ENCODE data around the gene IFT88. TPM values are rescaled to one million over a fixed set of nuclear protein-coding genes. Genes with fewer than 3 reads are reported as not detected.

The IFT88 gene
- total and polyA plus RNA-seq, 7 experiments from 2014 or later, result 5.0 to 17.0 (median 9.8) TPM

DNA sequence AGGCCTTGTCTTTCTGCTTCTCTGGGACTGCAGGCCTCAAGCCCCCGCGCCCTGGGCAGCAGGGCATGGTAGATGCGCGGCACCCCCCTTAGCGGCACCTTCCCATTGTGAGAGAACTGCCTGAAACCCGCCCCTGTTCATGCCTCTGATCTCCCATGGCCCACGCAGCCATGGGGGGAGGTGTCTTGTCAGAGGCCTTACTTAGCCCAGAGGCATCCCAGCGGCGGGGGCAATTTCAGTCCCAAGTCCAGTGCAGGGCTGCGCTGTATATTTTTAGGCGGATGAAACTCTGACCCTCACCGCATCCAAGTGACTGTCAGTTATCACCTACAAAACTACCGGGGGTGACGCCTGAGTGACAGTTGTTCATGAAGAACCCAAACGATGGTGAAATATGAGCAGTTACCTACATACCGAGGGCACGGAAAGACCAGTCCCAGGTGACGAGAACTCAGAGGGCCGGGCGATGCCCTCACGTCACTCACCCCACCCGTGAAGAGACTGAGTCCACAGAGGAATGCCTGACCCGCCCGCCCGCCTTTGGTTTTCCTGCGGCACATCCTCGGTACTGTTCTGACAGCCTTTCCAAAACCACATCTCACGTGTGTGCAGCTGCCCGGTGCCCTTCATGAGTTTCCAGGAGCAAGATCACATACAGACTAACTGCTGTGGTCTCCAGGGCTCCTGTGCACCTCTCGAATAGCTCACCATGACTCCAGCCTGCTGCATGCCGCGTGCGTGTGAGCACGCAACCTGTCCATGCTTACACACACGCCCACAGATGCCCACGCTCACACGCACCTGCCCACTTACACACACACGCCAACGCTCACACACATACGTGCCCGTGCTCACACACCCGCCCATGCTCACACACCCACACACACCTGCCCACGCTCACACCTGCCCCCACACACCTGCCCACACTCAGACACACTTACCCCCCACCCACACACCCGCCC, 150.9 kb downstream of the IFT88 start:
- no peaks in the 10 kb centered on the region for H3K36me3 Mint-ChIP-seq
- ChIA-PET CTCF (no interaction called here), POLR2A (no interaction called here)
- H3K9me3 Mint-ChIP-seq, result peaks cover 0 to 2% (median 0%) of the 10 kb centered on the region in 11 donors
- ATAC-seq (no peak), DNase-seq (no peak)
- no peaks in the 10 kb centered on the region for H3K27me3 ChIP-seq (ENCODE audit: control insufficient read depth in 2 of 2, insufficient read depth in 2 of 2, low read length in 2 of 2)
- H3K4me3 ChIP-seq (ENCODE audit: low read length), result no peak overlapping the region
- no peaks in the 10 kb centered on the region for H3K4me1 ChIP-seq (ENCODE audit: control insufficient read depth in 2 of 2, insufficient read depth in 2 of 2, low read length in 2 of 2)
- no peaks in the 10 kb centered on the region for H3K9me3 ChIP-seq (ENCODE audit: control insufficient read depth in 2 of 3, low read length in 3 of 3)
- no peak overlapping the region for H3K4me3 Mint-ChIP-seq
- peaks cover 6 to 20% (median 14%) of the 10 kb centered on the region in 5 donors for H3K27me3 Mint-ChIP-seq
- peaks cover 0 to 12% (median 6%) of the 10 kb centered on the region in 7 donors for H3K4me1 Mint-ChIP-seq
- no peak overlapping the region for H3K27ac ChIP-seq (ENCODE audit: low read depth, low read length)
- intact Hi-C loops (cut with micrococcal nuclease), result no loop called here
- H3K36me3 ChIP-seq (ENCODE audit: control insufficient read depth in 2 of 3, insufficient read depth in 3 of 3, low read length in 3 of 3), result no peaks in the 10 kb centered on the region
- H3K27ac Mint-ChIP-seq, result no peak overlapping the region

DNA sequence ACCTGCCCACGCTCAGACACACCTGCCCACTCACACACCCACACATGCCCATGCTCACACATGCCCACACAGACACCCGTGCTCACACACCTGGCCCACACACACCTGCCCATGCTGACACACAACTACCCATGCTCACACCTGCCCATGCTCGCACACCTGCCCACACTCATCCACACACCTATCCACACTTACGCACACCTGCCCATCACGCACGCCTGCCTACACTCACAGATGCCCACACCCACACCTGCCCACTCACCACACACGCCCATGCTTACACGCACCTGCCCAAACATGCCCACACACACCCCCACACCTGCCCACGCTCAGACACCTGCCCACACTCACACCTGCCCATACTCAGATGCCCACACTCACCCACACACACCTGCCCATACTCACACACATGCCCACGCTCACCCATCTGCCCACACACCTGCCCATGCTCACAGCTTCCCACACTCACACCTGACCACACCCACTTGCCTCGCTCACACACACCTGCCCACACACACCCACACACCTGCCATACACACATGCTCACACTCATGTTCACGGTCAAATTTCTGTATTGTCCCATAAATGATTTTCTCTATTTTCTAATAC, 152.1 kb downstream of the IFT88 start:
- ATAC-seq (no peak), DNase-seq (no peak)
- no peaks in the 10 kb centered on the region for H3K4me1 ChIP-seq (ENCODE audit: control insufficient read depth in 2 of 2, insufficient read depth in 2 of 2, low read length in 2 of 2)
- intact Hi-C loops (cut with micrococcal nuclease), result no loop called here
- Mint-ChIP-seq H3K4me1 (peaks cover 0 to 8% (median 3%) of the 10 kb centered on the region in 7 donors), H3K27me3 (peaks cover 10 to 19% (median 14%) of the 10 kb centered on the region in 5 donors), H3K9me3 (no peaks in the 10 kb centered on the region), H3K4me3 (no peak overlapping the region), H3K27ac (no peak overlapping the region), H3K36me3 (no peaks in the 10 kb centered on the region)
- no peak overlapping the region for H3K27ac ChIP-seq (ENCODE audit: low read depth, low read length)
- no peaks in the 10 kb centered on the region for H3K27me3 ChIP-seq (ENCODE audit: control insufficient read depth in 2 of 2, insufficient read depth in 2 of 2, low read length in 2 of 2)
- H3K4me3 ChIP-seq (ENCODE audit: low read length), result no peak overlapping the region
- H3K9me3 ChIP-seq (ENCODE audit: control insufficient read depth in 2 of 3, low read length in 3 of 3), result no peaks in the 10 kb centered on the region
- ChIA-PET CTCF (no interaction called here), POLR2A (no interaction called here)
- no peaks in the 10 kb centered on the region for H3K36me3 ChIP-seq (ENCODE audit: control insufficient read depth in 2 of 3, insufficient read depth in 3 of 3, low read length in 3 of 3)

DNA sequence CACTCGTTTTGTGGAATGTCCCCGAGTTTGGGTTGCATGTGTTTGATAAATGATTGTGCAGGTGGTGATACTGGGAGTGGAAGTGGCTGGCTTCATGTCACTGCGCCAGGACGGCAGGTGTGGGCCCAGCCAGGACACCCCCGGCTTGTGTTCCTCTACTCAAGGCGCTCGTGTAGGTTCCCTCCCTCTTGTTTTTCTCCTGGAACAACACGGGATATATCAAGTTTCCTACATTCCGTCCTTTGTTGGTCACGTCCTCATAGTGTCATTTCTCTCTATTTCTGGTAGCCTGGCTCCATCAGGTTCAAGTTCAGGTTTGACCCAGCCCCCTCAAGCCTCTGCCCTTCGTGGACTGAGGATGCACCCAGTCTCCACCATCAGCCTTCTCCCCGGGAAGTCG, 152.8 kb downstream of the IFT88 start:
- no peak for DNase-seq
- H3K9me3 ChIP-seq (ENCODE audit: control insufficient read depth in 2 of 3, low read length in 3 of 3), result no peaks in the 10 kb centered on the region
- Mint-ChIP-seq H3K9me3 (no peaks in the 10 kb centered on the region), H3K4me1 (peaks cover 0 to 8% (median 3%) of the 10 kb centered on the region in 7 donors), H3K27ac (no peak overlapping the region), H3K4me3 (no peak overlapping the region), H3K27me3 (peaks cover 10 to 18% (median 14%) of the 10 kb centered on the region in 5 donors), H3K36me3 (no peaks in the 10 kb centered on the region)
- no peaks in the 10 kb centered on the region for H3K36me3 ChIP-seq (ENCODE audit: control insufficient read depth in 2 of 3, insufficient read depth in 3 of 3, low read length in 3 of 3)
- CTCF ChIA-PET, result interaction anchor here (0.6 kb wide), 1 partner anchor 181 kb away, joined by 3 read pairs; no protein-coding TSS in a partner anchor
- no peak for ATAC-seq
- H3K27ac ChIP-seq (ENCODE audit: low read depth, low read length), result no peak overlapping the region
- no peaks in the 10 kb centered on the region for H3K4me1 ChIP-seq (ENCODE audit: control insufficient read depth in 2 of 2, insufficient read depth in 2 of 2, low read length in 2 of 2)
- intact Hi-C loops (cut with micrococcal nuclease), result no loop called here
- H3K27me3 ChIP-seq (ENCODE audit: control insufficient read depth in 2 of 2, insufficient read depth in 2 of 2, low read length in 2 of 2), result no peaks in the 10 kb centered on the region
- POLR2A ChIA-PET, result no interaction called here
- H3K4me3 ChIP-seq (ENCODE audit: low read length), result no peak overlapping the region

DNA sequence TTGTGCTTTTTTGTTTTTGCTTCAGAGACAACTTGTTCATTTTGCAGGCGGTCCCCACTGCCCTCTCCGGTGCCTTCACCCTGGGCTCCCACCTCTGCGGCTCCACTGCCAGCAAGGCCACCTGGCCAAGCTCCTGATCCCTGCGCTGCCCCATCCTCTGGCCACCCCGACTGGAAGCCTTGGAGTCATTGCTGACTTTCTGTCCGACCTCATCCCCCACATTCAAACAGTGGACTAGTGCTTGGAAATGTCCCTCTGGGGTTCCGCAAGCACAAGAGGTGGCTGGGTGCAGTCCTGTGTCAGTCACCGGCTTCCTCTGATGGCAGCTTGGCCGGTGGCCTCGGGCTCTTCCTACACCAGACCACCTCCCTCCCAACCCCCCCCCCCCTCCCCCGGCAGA, 153.5 kb downstream of the IFT88 start:
- H3K27ac ChIP-seq (ENCODE audit: low read depth, low read length), result no peak overlapping the region
- no peak for DNase-seq
- no peaks in the 10 kb centered on the region for H3K9me3 ChIP-seq (ENCODE audit: control insufficient read depth in 2 of 3, low read length in 3 of 3)
- Mint-ChIP-seq H3K36me3 (no peaks in the 10 kb centered on the region), H3K9me3 (no peaks in the 10 kb centered on the region), H3K4me1 (peaks cover 0 to 8% (median 3%) of the 10 kb centered on the region in 7 donors), H3K27ac (no peak overlapping the region), H3K4me3 (peak overlapping the region in 1 of 10 donors; percentile 34), H3K27me3 (peaks cover 10 to 18% (median 14%) of the 10 kb centered on the region in 5 donors)
- no peaks in the 10 kb centered on the region for H3K36me3 ChIP-seq (ENCODE audit: control insufficient read depth in 2 of 3, insufficient read depth in 3 of 3, low read length in 3 of 3)
- no peaks in the 10 kb centered on the region for H3K27me3 ChIP-seq (ENCODE audit: control insufficient read depth in 2 of 2, insufficient read depth in 2 of 2, low read length in 2 of 2)
- intact Hi-C loops (cut with micrococcal nuclease), result no loop called here
- ATAC-seq, result no peak
- H3K4me3 ChIP-seq (ENCODE audit: low read length), result no peak overlapping the region
- ChIA-PET POLR2A (no interaction called here), CTCF (interaction anchor here (0.6 kb wide), 1 partner anchor 181 kb away, joined by 3 read pairs; no protein-coding TSS in a partner anchor)
- no peaks in the 10 kb centered on the region for H3K4me1 ChIP-seq (ENCODE audit: control insufficient read depth in 2 of 2, insufficient read depth in 2 of 2, low read length in 2 of 2)

DNA sequence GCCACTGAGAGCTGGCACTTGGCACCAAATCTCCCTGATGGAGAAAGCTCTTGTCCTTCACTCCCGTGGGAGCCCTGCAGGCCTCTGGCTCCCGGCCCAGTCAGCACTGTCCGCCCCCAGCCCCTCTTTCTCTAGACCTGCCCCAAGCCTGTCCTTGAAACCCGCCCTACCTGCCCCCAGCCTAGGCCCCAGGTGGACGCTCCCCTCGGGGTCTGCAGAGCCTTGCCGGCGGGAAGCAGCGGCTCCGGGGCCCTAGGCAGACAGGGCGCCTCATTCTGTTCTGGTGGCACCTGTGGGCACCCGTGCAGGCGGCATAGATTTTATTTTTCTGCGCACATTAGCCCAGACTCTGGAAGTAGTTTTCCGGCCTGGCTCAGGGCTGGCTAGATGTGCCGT, 154.1 kb downstream of the IFT88 start:
- no peaks in the 10 kb centered on the region for H3K9me3 ChIP-seq (ENCODE audit: control insufficient read depth in 2 of 3, low read length in 3 of 3)
- intact Hi-C loops (cut with micrococcal nuclease), result no loop called here
- ChIA-PET CTCF (no interaction called here), POLR2A (no interaction called here)
- H3K4me1 ChIP-seq (ENCODE audit: control insufficient read depth in 2 of 2, insufficient read depth in 2 of 2, low read length in 2 of 2), result no peaks in the 10 kb centered on the region
- peaks cover 0 to 8% (median 3%) of the 10 kb centered on the region in 7 donors for H3K4me1 Mint-ChIP-seq
- H3K4me3 ChIP-seq (ENCODE audit: low read length), result no peak overlapping the region
- no peaks in the 10 kb centered on the region for H3K36me3 Mint-ChIP-seq
- H3K27me3 Mint-ChIP-seq, result peaks cover 10 to 18% (median 14%) of the 10 kb centered on the region in 5 donors
- no peaks in the 10 kb centered on the region for H3K36me3 ChIP-seq (ENCODE audit: control insufficient read depth in 2 of 3, insufficient read depth in 3 of 3, low read length in 3 of 3)
- no peak overlapping the region for H3K27ac Mint-ChIP-seq
- peak overlapping the region in 3 of 10 donors; percentile 34 to 59 (median 53) for H3K4me3 Mint-ChIP-seq
- no peak for ATAC-seq
- no peak for DNase-seq
- H3K27me3 ChIP-seq (ENCODE audit: control insufficient read depth in 2 of 2, insufficient read depth in 2 of 2, low read length in 2 of 2), result no peaks in the 10 kb centered on the region
- H3K27ac ChIP-seq (ENCODE audit: low read depth, low read length), result no peak overlapping the region
- H3K9me3 Mint-ChIP-seq, result no peaks in the 10 kb centered on the region

DNA sequence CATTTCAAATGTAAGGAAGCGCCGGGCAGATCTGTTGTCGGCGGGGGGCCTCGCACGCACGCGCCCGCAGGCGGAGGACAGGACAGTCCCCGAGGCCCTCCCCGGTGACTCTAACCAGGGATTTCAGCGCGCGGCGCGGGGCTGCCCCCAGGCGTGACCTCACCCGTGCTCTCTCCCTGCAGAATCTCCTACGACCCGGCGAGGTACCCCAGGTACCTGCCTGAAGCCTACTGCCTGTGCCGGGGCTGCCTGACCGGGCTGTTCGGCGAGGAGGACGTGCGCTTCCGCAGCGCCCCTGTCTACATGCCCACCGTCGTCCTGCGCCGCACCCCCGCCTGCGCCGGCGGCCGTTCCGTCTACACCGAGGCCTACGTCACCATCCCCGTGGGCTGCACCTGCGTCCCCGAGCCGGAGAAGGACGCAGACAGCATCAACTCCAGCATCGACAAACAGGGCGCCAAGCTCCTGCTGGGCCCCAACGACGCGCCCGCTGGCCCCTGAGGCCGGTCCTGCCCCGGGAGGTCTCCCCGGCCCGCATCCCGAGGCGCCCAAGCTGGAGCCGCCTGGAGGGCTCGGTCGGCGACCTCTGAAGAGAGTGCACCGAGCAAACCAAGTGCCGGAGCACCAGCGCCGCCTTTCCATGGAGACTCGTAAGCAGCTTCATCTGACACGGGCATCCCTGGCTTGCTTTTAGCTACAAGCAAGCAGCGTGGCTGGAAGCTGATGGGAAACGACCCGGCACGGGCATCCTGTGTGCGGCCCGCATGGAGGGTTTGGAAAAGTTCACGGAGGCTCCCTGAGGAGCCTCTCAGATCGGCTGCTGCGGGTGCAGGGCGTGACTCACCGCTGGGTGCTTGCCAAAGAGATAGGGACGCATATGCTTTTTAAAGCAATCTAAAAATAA, 154.7 kb downstream of the IFT88 start:
- ATAC-seq (peak; percentile 44), DNase-seq (peak in 1 of 9 donors; percentile 10)
- H3K36me3 Mint-ChIP-seq, result peaks cover 0 to 4% (median 0%) of the 10 kb centered on the region in 5 donors
- no peaks in the 10 kb centered on the region for H3K9me3 Mint-ChIP-seq
- Histone ChIP-seq H3K4me1 (ENCODE audit: control insufficient read depth in 2 of 2, insufficient read depth in 2 of 2, low read length in 2 of 2) (no peaks in the 10 kb centered on the region), H3K9me3 (ENCODE audit: control insufficient read depth in 2 of 3, low read length in 3 of 3) (no peaks in the 10 kb centered on the region), H3K4me3 (ENCODE audit: low read length) (no peak overlapping the region), H3K27me3 (ENCODE audit: control insufficient read depth in 2 of 2, insufficient read depth in 2 of 2, low read length in 2 of 2) (no peaks in the 10 kb centered on the region), H3K27ac (ENCODE audit: low read depth, low read length) (no peak overlapping the region), H3K36me3 (ENCODE audit: control insufficient read depth in 2 of 3, insufficient read depth in 3 of 3, low read length in 3 of 3) (no peaks in the 10 kb centered on the region)
- H3K27ac Mint-ChIP-seq, result no peak overlapping the region
- H3K27me3 Mint-ChIP-seq, result peaks cover 10 to 18% (median 14%) of the 10 kb centered on the region in 5 donors
- intact Hi-C loops (cut with micrococcal nuclease), result no loop called here
- POLR2A ChIA-PET, result no interaction called here
- CTCF ChIA-PET, result no interaction called here
- H3K4me1 Mint-ChIP-seq, result peaks cover 0 to 8% (median 3%) of the 10 kb centered on the region in 7 donors
- H3K4me3 Mint-ChIP-seq, result peak overlapping the region in 9 of 10 donors; percentile 23 to 78 (median 53)

All from naive thymus-derived CD4-positive, alpha-beta T cell (primary cell).